Mesenchymal stem cell (in vitro differentiated cells and primary cell): ENCODE data around the gene CEACAM3.

Source experiments
- DNase-seq: peaks from one replicate; pipeline ENCODE4 v3.0.0-alpha.2; 2013
- H2AFZ ChIP-seq: one replicate; pipeline ENCODE4 v1.6.1; 2013; ENCODE audit warnings: low read depth, mild to moderate bottlenecking, control low read depth, inconsistent platforms, low read length, moderate library complexity
- H2AK5ac ChIP-seq: 2 replicates; pipeline ENCODE4 v1.6.1; 2013; ENCODE audit warnings: low read length, moderate library complexity, mild to moderate bottlenecking, inconsistent platforms; ENCODE audit not compliant: severe bottlenecking
- H2BK120ac ChIP-seq: one replicate; pipeline ENCODE4 v1.6.1; 2013; ENCODE audit warnings: low read depth, mild to moderate bottlenecking, inconsistent platforms, low read length, moderate library complexity
- H2BK12ac ChIP-seq, 2 experiments: one replicate each; pipeline ENCODE4 v1.6.1; 2013; ENCODE audit warnings: inconsistent platforms in 2 of 2, low read length in 2 of 2, mild to moderate bottlenecking in 2 of 2, moderate library complexity in 2 of 2, control low read depth in 1 of 2
- H2BK15ac ChIP-seq: one replicate; pipeline ENCODE4 v1.6.1; 2013; ENCODE audit warnings: mild to moderate bottlenecking, low read depth, inconsistent platforms; ENCODE audit not compliant: poor library complexity, severe bottlenecking
- H2BK5ac ChIP-seq: 2 replicates; pipeline ENCODE4 v1.6.1; 2013; ENCODE audit warnings: low read depth, mild to moderate bottlenecking, low read length, control low read depth, inconsistent platforms; ENCODE audit not compliant: poor library complexity, severe bottlenecking
- H3K14ac ChIP-seq, 2 experiments: one replicate each; pipeline ENCODE4 v1.6.1; 2013; ENCODE audit warnings: inconsistent platforms in 2 of 2, low read length in 2 of 2, control low read depth in 1 of 2, mild to moderate bottlenecking in 1 of 2, moderate library complexity in 1 of 2
- H3K18ac ChIP-seq, 2 experiments: one replicate each; pipeline ENCODE4 v1.6.1; 2013; ENCODE audit warnings: inconsistent platforms in 2 of 2, low read length in 2 of 2, control low read depth in 1 of 2, low read depth in 1 of 2, mild to moderate bottlenecking in 1 of 2
- H3K23ac ChIP-seq, 2 experiments: one replicate each; pipeline ENCODE4 v1.6.1; 2013; ENCODE audit warnings: inconsistent platforms in 2 of 2, low read length in 2 of 2, mild to moderate bottlenecking in 2 of 2, moderate library complexity in 2 of 2, control low read depth in 1 of 2
- H3K27ac ChIP-seq: 2 replicates; pipeline ENCODE4 v1.5.1; 2013; ENCODE audit warnings: mild to moderate bottlenecking, moderate library complexity, low read length, control low read depth, inconsistent platforms; ENCODE audit not compliant: poor library complexity, severe bottlenecking
- H3K27me3 ChIP-seq, 2 experiments: 2 replicates each; pipeline versions ENCODE4 v1.6.1 to v1.7.0; 2013; ENCODE audit warnings: low read length in 2 of 2, mild to moderate bottlenecking in 2 of 2, moderate library complexity in 2 of 2, control low read depth in 1 of 2, inconsistent platforms in 1 of 2; ENCODE audit not compliant: control insufficient read depth in 1 of 2, insufficient read depth in 1 of 2
- H3K36me3 ChIP-seq, 2 experiments: 2 replicates each; pipeline versions ENCODE4 v1.6.1 to v1.7.0; 2013; ENCODE audit warnings: low read length in 2 of 2, control low read depth in 1 of 2, inconsistent platforms in 1 of 2, low read depth in 1 of 2, mild to moderate bottlenecking in 1 of 2; ENCODE audit not compliant: insufficient read depth in 2 of 2, control insufficient read depth in 1 of 2
- H3K4ac ChIP-seq, 2 experiments: one replicate each; pipeline ENCODE4 v1.6.1; 2013; ENCODE audit warnings: inconsistent platforms in 2 of 2, low read length in 2 of 2, mild to moderate bottlenecking in 2 of 2, moderate library complexity in 2 of 2, control low read depth in 1 of 2, low read depth in 1 of 2
- H3K4me1 ChIP-seq: 2 replicates; pipeline ENCODE4 v1.6.1; 2013; ENCODE audit warnings: low read depth, low read length, control low read depth; ENCODE audit not compliant: control insufficient read depth, insufficient read depth
- H3K4me2 ChIP-seq: 2 replicates; pipeline ENCODE4 v1.6.1; 2013; ENCODE audit warnings: low read length, mild to moderate bottlenecking, inconsistent platforms; ENCODE audit not compliant: poor library complexity, severe bottlenecking
- H3K4me3 ChIP-seq, 2 experiments: 2 replicates each; pipeline versions ENCODE4 v1.5.1 to v1.7.0; 2013; ENCODE audit warnings: low read length in 2 of 2, mild to moderate bottlenecking in 2 of 2, control low read depth in 1 of 2, low read depth in 1 of 2; ENCODE audit not compliant: insufficient read depth in 1 of 2
- H3K79me1 ChIP-seq: replicated peaks from 2 replicates; pipeline ENCODE4 v1.6.1; 2013; ENCODE audit warnings: mild to moderate bottlenecking, control low read depth, low read length, inconsistent platforms; ENCODE audit not compliant: poor library complexity, severe bottlenecking
- H3K9ac ChIP-seq: 2 replicates; pipeline ENCODE4 v1.7.0; 2013; ENCODE audit warnings: mild to moderate bottlenecking, low read length, moderate library complexity
- H3K9me3 ChIP-seq: 2 replicates; pipeline ENCODE4 v1.7.0; 2013; ENCODE audit warnings: mild to moderate bottlenecking, low read length; ENCODE audit not compliant: control insufficient read depth
- H4K8ac ChIP-seq: one replicate; pipeline ENCODE4 v1.6.1; 2013; ENCODE audit warnings: inconsistent platforms, mild to moderate bottlenecking, low read length, moderate library complexity
- H4K91ac ChIP-seq: one replicate; pipeline ENCODE4 v1.6.1; 2013; ENCODE audit warnings: mild to moderate bottlenecking, low read length, inconsistent platforms
- WGBS: methylation state at CpG from one replicate; pipeline ENCODE4 v1.1.7; 2013; ENCODE audit warnings: mixed read lengths; 5-methylcytosine and 5-hydroxymethylcytosine counted together

Gene CEACAM3

GRCh38 chr19:41859213-41859617, 62.8 kb downstream of the CEACAM3 start:
- H3K4me3 ChIP-seq: peak overlapping the region in 1 of 2 experiments; percentile 100
- H3K4me2 ChIP-seq: peak overlapping the region; percentile 69
- H2BK5ac ChIP-seq: no peak overlapping the region
- no peak overlapping the region for H3K14ac ChIP-seq
- peaks cover 18% of the 10 kb centered on the region for H3K4me1 ChIP-seq
- no peak overlapping the region for H2AFZ ChIP-seq
- no peak overlapping the region for H2BK120ac ChIP-seq
- no peak overlapping the region for H2AK5ac ChIP-seq
- H2BK15ac ChIP-seq: no peak overlapping the region
- H3K36me3 ChIP-seq: peaks cover 33 to 35% of the 10 kb centered on the region in 2 experiments
- no peaks in the 10 kb centered on the region for H3K79me1 ChIP-seq
- H3K23ac ChIP-seq: no peak overlapping the region
- no peak overlapping the region for H4K8ac ChIP-seq
- DNase-seq: no peak
- peak overlapping the region; percentile 100 for H3K9ac ChIP-seq
- H4K91ac ChIP-seq: no peak overlapping the region
- H3K4ac ChIP-seq: no peak overlapping the region
- peak overlapping the region; percentile 83 for H3K27ac ChIP-seq
- H3K18ac ChIP-seq: no peak overlapping the region
- under 1% methylated on average over 7 of the region's 8 CpGs for WGBS
- no peaks in the 10 kb centered on the region for H3K9me3 ChIP-seq
- no peak overlapping the region for H2BK12ac ChIP-seq
- peaks cover 10 to 11% of the 10 kb centered on the region in 2 experiments for H3K27me3 ChIP-seq

GRCh38 chr19:41859618-41860418, 63.4 kb downstream of the CEACAM3 start, which contains the start of gene RPS19:
Gene RPS19, plus strand, starts transcription at chr19:41860255. Its CDS starts 520 bp downstream, at chr19:41860775.
- H3K27ac ChIP-seq: peak within 1 kb of the TSS; percentile 98
- H3K9me3 ChIP-seq: no peaks in the 10 kb centered on the region
- H3K36me3 ChIP-seq: peaks cover 38 to 41% of the 10 kb centered on the region in 2 experiments
- H3K9ac ChIP-seq: peak within 1 kb of the TSS; percentile 100
- peak; percentile 99 for DNase-seq
- H2BK120ac ChIP-seq: peak within 1 kb of the TSS; percentile 88
- no peaks in the 10 kb centered on the region for H3K79me1 ChIP-seq
- peak within 1 kb of the TSS; percentile 64 for H2AFZ ChIP-seq
- H3K14ac ChIP-seq: peak within 1 kb of the TSS; percentile 89 to 93
- peaks cover 4 to 5% of the 10 kb centered on the region in 2 experiments for H3K27me3 ChIP-seq
- WGBS: under 1% methylated on average over 65 of the region's 76 CpGs
- peak within 1 kb of the TSS; percentile 69 for H3K4me2 ChIP-seq
- H2AK5ac ChIP-seq: peak within 1 kb of the TSS; percentile 92
- peak within 1 kb of the TSS; percentile 90 for H4K91ac ChIP-seq
- peak within 1 kb of the TSS; percentile 56 to 90 for H3K23ac ChIP-seq
- peak within 1 kb of the TSS; percentile 85 to 94 for H3K18ac ChIP-seq
- peak within 1 kb of the TSS; percentile 90 for H4K8ac ChIP-seq
- H2BK12ac ChIP-seq: no peak within 1 kb of the TSS
- H2BK5ac ChIP-seq: peak within 1 kb of the TSS; percentile 98
- H2BK15ac ChIP-seq: peak within 1 kb of the TSS; percentile 44
- peaks cover 22% of the 10 kb centered on the region for H3K4me1 ChIP-seq
- H3K4me3 ChIP-seq: peak within 1 kb of the TSS; percentile 87 to 100
- peak within 1 kb of the TSS; percentile 93 to 96 for H3K4ac ChIP-seq

DNA sequence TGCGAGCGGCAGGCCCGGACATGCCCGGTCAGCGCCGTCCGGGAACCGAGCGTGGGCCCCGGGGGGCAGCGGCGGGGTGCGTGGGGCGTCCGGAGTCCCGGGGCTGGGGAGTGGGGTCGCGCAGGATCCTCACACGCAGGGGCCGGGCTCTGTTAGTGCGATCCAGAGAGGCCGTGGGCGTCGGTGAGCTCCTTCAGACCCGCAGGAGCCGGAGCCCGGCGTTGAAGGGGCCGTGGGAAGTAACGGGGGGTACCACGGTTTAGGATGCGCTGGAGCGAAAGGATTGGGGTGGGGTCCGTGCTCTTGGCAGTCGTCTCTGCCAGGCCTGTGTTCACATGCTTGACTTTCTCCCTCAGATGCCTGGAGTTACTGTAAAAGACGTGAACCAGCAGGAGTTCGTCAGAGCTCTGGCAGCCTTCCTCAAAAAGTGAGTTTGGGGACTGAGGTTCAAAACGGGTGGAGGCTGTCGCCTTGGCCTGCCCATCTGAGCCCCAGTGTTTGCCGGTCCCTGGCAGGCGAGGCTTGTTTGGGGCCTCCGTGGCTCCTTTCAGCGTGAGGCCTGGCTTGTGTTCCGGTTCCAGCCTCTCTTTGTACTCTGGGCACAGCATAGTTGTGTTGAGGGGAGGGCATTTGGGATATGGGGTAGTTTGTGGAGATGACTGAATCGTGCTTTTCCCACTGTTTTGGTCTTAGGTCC, 64.2 kb downstream of the CEACAM3 start:
- H4K91ac ChIP-seq: peak overlapping the region; percentile 90
- peak overlapping the region; percentile 84 to 85 for H3K18ac ChIP-seq
- no peak overlapping the region for H2AFZ ChIP-seq
- peaks cover 22% of the 10 kb centered on the region for H3K4me1 ChIP-seq
- no peak overlapping the region for H2BK12ac ChIP-seq
- peaks cover 45 to 48% of the 10 kb centered on the region in 2 experiments for H3K36me3 ChIP-seq
- peak overlapping the region; percentile 89 to 93 for H3K14ac ChIP-seq
- DNase-seq: peak; percentile 5
- peak overlapping the region; percentile 93 to 96 for H3K4ac ChIP-seq
- H2BK15ac ChIP-seq: peak overlapping the region; percentile 44
- peak overlapping the region; percentile 87 to 100 for H3K4me3 ChIP-seq
- peak overlapping the region; percentile 100 for H3K9ac ChIP-seq
- no peaks in the 10 kb centered on the region for H3K79me1 ChIP-seq
- H3K23ac ChIP-seq: peak overlapping the region in 1 of 2 experiments; percentile 90
- H3K9me3 ChIP-seq: no peaks in the 10 kb centered on the region
- peak overlapping the region; percentile 98 for H2BK5ac ChIP-seq
- H2AK5ac ChIP-seq: peak overlapping the region; percentile 92
- peak overlapping the region; percentile 90 for H4K8ac ChIP-seq
- 2% methylated on average over 45 of the region's 45 CpGs for WGBS
- H3K27ac ChIP-seq: peak overlapping the region; percentile 82
- peak overlapping the region; percentile 46 for H3K4me2 ChIP-seq
- peak overlapping the region; percentile 88 for H2BK120ac ChIP-seq
- H3K27me3 ChIP-seq: no peaks in the 10 kb centered on the region
